ENCODE measurements around the gene ADCK1.

DNA sequence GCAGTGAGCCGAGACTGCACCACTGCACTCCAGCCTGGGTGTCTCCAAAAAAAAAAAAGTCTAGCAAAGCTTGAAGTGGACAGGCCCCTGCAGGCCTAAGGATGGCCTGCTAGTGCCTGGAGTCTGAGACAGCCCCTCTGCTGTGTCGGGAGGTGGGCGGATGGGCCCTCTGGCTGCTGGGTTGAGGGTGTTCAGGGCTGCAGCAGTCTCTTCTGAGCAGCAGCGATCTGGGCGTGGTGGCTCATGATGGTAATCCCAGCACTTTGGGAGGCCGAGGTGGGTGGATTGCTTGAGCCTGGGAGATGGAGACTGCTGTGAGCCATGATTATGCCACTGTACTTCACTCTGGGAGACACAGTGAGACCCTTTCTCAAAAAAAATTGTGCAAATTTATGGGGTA lies 57.0 kb downstream of the ADCK1 start:
- TF ChIP-seq, protein P1, sequence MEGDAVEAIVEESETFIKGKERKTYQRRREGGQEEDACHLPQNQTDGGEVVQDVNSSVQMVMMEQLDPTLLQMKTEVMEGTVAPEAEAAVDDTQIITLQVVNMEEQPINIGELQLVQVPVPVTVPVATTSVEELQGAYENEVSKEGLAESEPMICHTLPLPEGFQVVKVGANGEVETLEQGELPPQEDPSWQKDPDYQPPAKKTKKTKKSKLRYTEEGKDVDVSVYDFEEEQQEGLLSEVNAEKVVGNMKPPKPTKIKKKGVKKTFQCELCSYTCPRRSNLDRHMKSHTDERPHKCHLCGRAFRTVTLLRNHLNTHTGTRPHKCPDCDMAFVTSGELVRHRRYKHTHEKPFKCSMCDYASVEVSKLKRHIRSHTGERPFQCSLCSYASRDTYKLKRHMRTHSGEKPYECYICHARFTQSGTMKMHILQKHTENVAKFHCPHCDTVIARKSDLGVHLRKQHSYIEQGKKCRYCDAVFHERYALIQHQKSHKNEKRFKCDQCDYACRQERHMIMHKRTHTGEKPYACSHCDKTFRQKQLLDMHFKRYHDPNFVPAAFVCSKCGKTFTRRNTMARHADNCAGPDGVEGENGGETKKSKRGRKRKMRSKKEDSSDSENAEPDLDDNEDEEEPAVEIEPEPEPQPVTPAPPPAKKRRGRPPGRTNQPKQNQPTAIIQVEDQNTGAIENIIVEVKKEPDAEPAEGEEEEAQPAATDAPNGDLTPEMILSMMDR (IDR thresholded peaks at IDR 0.05; ENCODE audit: extremely low read depth in 1 of 2, insufficient read depth in 1 of 2, low read depth in 1 of 2, low read length in 2 of 2): no peak
- TF ChIP-seq POLR2A (IDR thresholded peaks at IDR 0.05; ENCODE audit: low read depth, low read length) (no peak), FOS (IDR thresholded peaks at IDR 0.05; ENCODE audit: borderline replicate concordance, insufficient read depth, low read length) (no peak), MYC (IDR thresholded peaks at IDR 0.05; ENCODE audit: low read depth, low read length) (no peak), EZH2 (IDR thresholded peaks at IDR 0.05; ENCODE audit: borderline replicate concordance, low read depth, low read length, severe bottlenecking) (no peak), POLR2AphosphoS5 (IDR thresholded peaks at IDR 0.05; ENCODE audit: insufficient read depth, low read depth, low read length) (no peak), GATA2 (IDR thresholded peaks at IDR 0.05; ENCODE audit: insufficient read depth, insufficient read length, low read depth, low read length) (no peak), JUN (IDR thresholded peaks at IDR 0.05; ENCODE audit: borderline replicate concordance, insufficient read depth, insufficient read length, low read depth) (no peak)
- TF ChIP-seq, protein P2, sequence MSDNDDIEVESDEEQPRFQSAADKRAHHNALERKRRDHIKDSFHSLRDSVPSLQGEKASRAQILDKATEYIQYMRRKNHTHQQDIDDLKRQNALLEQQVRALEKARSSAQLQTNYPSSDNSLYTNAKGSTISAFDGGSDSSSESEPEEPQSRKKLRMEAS (IDR thresholded peaks at IDR 0.05; ENCODE audit: insufficient read depth, insufficient read length): no peak
